C4-2B (cell line): ENCODE data around the gene F7.

ENCODE experiments used
- CTCF ChIP-seq: fragments of 450-650 bp; conservative IDR thresholded peaks from 2 replicates; pipeline ENCODE4 v1.5.1; 2017; ENCODE audit warnings: mild to moderate bottlenecking
- ZFX ChIP-seq: fragments of 450-650 bp; IDR thresholded peaks from 2 replicates; pipeline ENCODE4 v1.6.1; 2017

- TF ChIP-seq CTCF (no peak), ZFX (no peak)
Measured at GRCh38 chr13:113097651-113098050, 7.9 kb upstream of the F7 start.
